Body of pancreas (tissue), 4 donors: ENCODE measurements around the gene HSPA12A. TPM values are rescaled to one million over a fixed set of nuclear protein-coding genes. Genes with fewer than 3 reads are reported as not detected.

Source experiments
- ATAC-seq: fragments of 150-250 bp; one replicate; pipeline ENCODE4 v1.9.1; 2016
- DNase-seq, 4 donors: peaks; one replicate each; pipeline ENCODE4 v3.0.0-alpha.2; 2019
- H3K27ac ChIP-seq, 4 donors: fragments of 200-600 bp; sonication (generic); 1 replicate in 3 of 4; 2 replicates in 1 of 4; pipeline versions ENCODE4 v1.5.1 to v1.6.1; 2016 to 2019; ENCODE audit warnings: mild to moderate bottlenecking in 1 of 4, mixed read lengths in 1 of 4, moderate library complexity in 1 of 4
- H3K27me3 ChIP-seq, 2 donors: fragments of 200-600 bp; sonication (generic); one replicate each; pipeline ENCODE4 v1.6.0; 2016; ENCODE audit warnings: mild to moderate bottlenecking in 1 of 2
- H3K36me3 ChIP-seq, 2 donors: fragments of 200-600 bp; sonication (generic); replicated peaks in 1 of 2; 2 replicates each; pipeline ENCODE4 v1.5.1; 2016; ENCODE audit warnings: low read depth in 2 of 2; ENCODE audit not compliant: insufficient read depth in 1 of 2
- H3K4me1 ChIP-seq: fragments of 200-600 bp; sonication (generic); one replicate; pipeline ENCODE4 v1.6.0; 2016
- H3K4me3 ChIP-seq, 2 donors: fragments of 200-600 bp; sonication (generic); 1 replicate in 1 of 2; 2 replicates in 1 of 2; pipeline ENCODE4 v1.5.1; 2016 to 2019
- H3K9me3 ChIP-seq, 3 donors: fragments of 200-600 bp; sonication (generic); 1 replicate in 2 of 3; 2 replicates in 1 of 3; pipeline ENCODE4 v1.5.1; 2016
- CTCF ChIP-seq, 7 experiments: fragments of 450-650 bp in 4 of 7; fragments of 200-600 bp in 3 of 7; sonication (generic) in 3 of 7; IDR thresholded peaks; one replicate each; pipeline ENCODE4 v1.5.1; 2016 to 2019; ENCODE audit warnings: antibody characterized with exemption in 7 of 7
- POLR2A ChIP-seq, 3 donors: fragments of 450-650 bp; IDR thresholded peaks; one replicate each; pipeline ENCODE4 v1.6.1; 2016; ENCODE audit warnings: antibody characterized with exemption in 3 of 3, mild to moderate bottlenecking in 2 of 3
- WGBS, 2 donors: methylation state at CpG; one replicate each; pipeline ENCODE4 v1.1.5; 2017; 5-methylcytosine and 5-hydroxymethylcytosine counted together
- intact Hi-C: fragments of 100-400 bp; cut with DNase I; formaldehyde crosslinking; loops from one replicate; pipeline ENCODE4 v1.15.1; 2023
- total RNA-seq, 2 donors: library from RNA; depleted of rRNA; stranded (reverse); fragments of >200 nt; gene quantifications; one replicate each; pipeline ENCODE4 v1.1.0, GENCODE V29; 2016

HSPA12A gene
- total RNA-seq, 2 donors from 2014 or later, result 8.3 to 22.7 TPM

DNA sequence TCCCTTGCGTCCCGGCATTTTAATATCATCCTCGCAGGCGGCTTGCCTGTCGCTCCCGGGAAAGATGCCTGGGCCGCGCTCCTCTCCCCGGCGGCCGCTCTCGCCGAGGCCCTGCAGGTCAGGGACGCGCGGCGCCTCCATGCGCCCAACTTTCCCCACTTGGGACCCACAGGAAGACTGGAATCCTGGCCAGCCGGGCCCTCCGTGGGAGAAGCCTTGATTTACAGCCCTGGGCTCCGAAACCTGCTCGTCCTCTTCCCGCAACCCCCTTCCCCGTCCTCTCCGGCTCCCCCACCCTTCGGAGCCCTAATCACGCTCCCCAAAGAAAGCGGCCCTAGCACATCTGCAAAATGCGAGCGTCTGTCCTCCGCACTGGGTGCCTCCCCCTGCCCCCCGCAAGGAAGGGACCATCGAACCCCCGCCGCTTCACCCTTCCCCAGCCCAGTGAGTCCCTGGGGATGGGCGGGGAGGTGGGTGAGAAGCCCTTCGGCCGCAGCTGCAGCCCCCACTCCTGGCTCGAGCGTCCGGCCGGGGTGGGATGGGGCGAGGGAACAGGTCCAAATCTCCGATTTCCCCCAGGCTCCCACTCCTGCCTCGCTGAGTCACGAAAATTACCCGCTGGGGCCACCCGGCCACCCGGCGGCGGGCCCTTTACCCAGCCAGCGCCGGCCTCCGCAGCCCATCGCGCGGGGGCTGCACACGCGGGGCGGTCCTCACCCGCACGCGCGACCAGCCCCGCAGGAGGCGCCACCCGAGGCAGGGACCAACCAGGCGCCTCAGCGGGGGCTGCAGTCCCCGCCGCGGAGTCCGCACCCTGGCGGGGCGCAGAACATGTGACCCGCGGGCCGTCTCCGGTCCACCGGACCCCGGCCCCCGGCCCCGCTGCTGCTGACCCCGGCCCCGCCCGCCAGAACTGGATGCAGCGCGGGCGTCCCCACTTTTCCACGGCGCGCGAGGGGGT is 695 bp downstream of the HSPA12A start:
- 2 to 35% methylated on average over 16 to 84 of the region's 93 CpGs for WGBS, 2 donors
- ATAC-seq (peak; percentile 12), DNase-seq (peak in 2 of 4 donors; percentile 22 to 30)
- H3K9me3 ChIP-seq, result no peaks in the 10 kb centered on the region
- peak overlapping the region; percentile 60 to 61 for H3K4me3 ChIP-seq
- peak overlapping the region in 3 of 4 donors; percentile 76 to 92 (median 86) for H3K27ac ChIP-seq
- no peaks in the 10 kb centered on the region for H3K27me3 ChIP-seq
- intact Hi-C loops, result no loop called here
- peaks cover 16% of the 10 kb centered on the region for H3K4me1 ChIP-seq
- TF ChIP-seq POLR2A (IDR thresholded peaks at IDR 0.05) (no peak), CTCF (IDR thresholded peaks at IDR 0.05) (peak in 1 of 7 experiments; percentile 3)
- no peaks in the 10 kb centered on the region for H3K36me3 ChIP-seq

DNA sequence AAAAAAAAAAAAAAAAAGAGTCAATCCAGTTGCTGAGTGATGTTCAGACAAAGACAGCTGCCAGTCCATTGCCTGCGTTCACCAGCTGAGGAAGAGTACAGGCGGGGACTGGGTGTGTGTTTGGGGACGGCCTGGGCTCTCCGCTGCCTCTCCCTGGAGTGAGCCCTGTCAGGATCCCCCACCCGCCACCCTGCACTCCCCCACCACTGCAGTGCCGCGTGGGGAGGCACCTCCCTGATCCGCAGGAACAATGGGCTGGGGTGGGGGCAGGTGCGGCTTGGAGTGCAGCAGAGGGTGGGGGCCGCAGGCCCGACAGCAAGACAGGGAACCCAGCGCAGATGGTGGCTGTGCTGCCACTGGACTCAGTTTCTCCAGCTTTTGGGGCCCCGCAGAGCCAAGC is 1.4 kb downstream of the HSPA12A start:
- Histone ChIP-seq H3K27ac (no peak overlapping the region), H3K36me3 (no peaks in the 10 kb centered on the region)

DNA sequence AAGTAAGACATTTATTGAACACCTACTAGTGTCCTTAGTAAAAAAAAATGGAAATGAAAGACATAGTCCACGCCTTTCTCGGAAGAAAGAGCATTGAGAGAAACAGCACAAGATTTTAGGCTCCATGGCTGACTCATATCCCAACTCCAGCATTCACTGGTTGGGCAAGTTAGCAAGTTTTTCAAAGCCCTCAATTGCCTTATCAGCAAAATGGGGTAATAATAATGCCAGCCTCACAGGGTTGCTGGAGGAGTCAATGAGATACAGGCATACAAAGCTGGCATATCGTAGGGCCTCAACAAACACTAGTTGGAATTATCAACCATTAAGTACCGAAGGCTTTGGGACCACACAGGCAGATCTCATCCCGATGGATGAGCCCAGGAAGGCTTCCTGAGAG is 4.0 kb downstream of the HSPA12A start:
- ATAC-seq (no peak), DNase-seq (no peak)
- WGBS, 2 donors, result 90 to 91% methylated on average over 5 of the region's 5 CpGs
- Histone ChIP-seq H3K27me3 (no peaks in the 10 kb centered on the region), H3K36me3 (no peaks in the 10 kb centered on the region), H3K4me3 (no peak overlapping the region), H3K4me1 (peaks cover 14% of the 10 kb centered on the region), H3K27ac (no peak overlapping the region), H3K9me3 (no peaks in the 10 kb centered on the region)
- intact Hi-C loops, result no loop called here
- no peak for TF ChIP-seq CTCF (IDR thresholded peaks at IDR 0.05)
- TF ChIP-seq POLR2A (IDR thresholded peaks at IDR 0.05), result no peak

More for the DNA sequence above, 1.4 kb downstream of the HSPA12A start:
- no peak for TF ChIP-seq CTCF (IDR thresholded peaks at IDR 0.05)
- no peak for TF ChIP-seq POLR2A (IDR thresholded peaks at IDR 0.05)
- no peak for DNase-seq
- Histone ChIP-seq H3K27me3 (no peaks in the 10 kb centered on the region), H3K4me1 (peaks cover 16% of the 10 kb centered on the region), H3K4me3 (peak overlapping the region in 1 of 2 donors; percentile 60), H3K9me3 (no peaks in the 10 kb centered on the region)
- no peak for ATAC-seq
- intact Hi-C loops, result no loop called here
- WGBS, 2 donors, result 62 to 69% methylated on average over 7 to 13 of the region's 13 CpGs

DNA sequence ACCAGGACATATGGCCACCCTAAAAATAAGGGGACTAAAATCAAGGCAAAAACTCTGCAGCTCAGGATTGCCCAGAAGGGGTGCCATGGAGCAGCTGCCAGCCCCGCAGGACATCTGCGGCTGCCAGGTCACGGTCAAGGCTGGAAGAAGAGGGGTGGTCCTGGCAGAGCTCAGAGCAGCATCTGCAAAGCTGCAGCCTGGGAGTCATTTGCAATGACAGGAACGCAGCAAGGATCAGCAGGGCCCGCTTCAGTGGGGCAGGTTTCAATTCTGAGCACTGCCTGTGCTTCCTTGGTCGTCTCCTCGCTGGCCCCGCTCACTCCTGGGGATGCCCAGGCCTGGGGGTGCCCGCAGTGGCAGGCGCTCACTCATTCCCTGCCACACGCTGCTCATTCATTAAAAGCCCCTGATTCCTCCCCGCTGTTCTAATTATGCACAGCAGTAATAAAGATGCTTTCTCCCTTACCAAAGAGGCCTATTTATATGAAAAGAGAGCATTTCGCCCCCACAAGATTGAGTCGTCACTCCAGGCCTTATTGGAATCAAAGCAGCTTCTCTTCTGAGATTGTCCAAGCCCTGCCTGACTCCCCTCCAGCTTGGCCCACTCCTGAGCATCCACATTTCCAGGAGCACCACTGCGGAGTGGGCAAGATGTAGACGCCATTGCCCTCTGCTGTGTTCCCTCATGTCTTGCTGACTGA is 4.6 kb downstream of the HSPA12A start:
- WGBS, 2 donors, result 76 to 82% methylated on average over 16 of the region's 16 CpGs
- intact Hi-C loops, result no loop called here
- DNase-seq (no peak), ATAC-seq (no peak)
- TF ChIP-seq POLR2A (IDR thresholded peaks at IDR 0.05) (no peak), CTCF (IDR thresholded peaks at IDR 0.05) (no peak)
- Histone ChIP-seq H3K4me1 (peaks cover 9% of the 10 kb centered on the region), H3K9me3 (no peaks in the 10 kb centered on the region), H3K27ac (no peak overlapping the region), H3K36me3 (no peaks in the 10 kb centered on the region), H3K4me3 (no peak overlapping the region), H3K27me3 (no peaks in the 10 kb centered on the region)
